Measurements from ENCODE around the gene ADAMTS14. TPM values are rescaled to one million over a fixed set of nuclear protein-coding genes. Genes with fewer than 3 reads are reported as not detected.

ADAMTS14 gene
- total and polyA plus RNA-seq, 12 donors, result under 0.01 to 1.2 (median 0.34) TPM; not detected in 3

DNA sequence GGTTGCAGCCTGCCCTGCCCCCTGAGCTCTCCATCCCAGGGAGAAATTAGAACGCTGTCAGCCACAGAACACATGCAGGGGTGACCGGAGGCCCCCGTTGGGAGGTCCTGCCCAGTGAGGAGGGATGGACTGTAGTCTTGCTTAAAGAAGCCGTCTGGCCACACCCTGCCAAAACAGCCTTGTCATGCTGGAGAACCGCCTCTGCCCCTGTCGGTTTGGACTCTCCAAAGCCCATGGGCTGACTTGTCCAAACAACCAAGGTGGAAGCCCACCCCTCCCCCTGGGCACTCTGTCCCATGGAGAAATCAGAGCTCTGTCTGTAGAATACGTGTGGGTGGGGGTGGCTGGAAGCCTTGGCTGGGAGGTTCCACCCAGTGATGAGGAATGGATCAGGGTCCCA, 125.5 kb downstream of the ADAMTS14 start:
- H3K4me1 ChIP-seq (replicated peaks in 1 of 2), result no peaks in the 10 kb centered on the region
- no peak overlapping the region for H3K27ac ChIP-seq
- TF ChIP-seq CTCF (IDR thresholded peaks at IDR 0.05), result no peak
- TF ChIP-seq POLR2A (IDR thresholded peaks at IDR 0.05), result no peak
- H3K27me3 ChIP-seq, result no peaks in the 10 kb centered on the region
- intact Hi-C loops (cut with DNase I), result no loop called here
- no peaks in the 10 kb centered on the region for H3K36me3 ChIP-seq (replicated peaks in 1 of 2)
- WGBS, 4 donors, result 76 to 77% (median 77%) methylated on average over 4 to 7 of the region's 7 CpGs; no CpG with 5 or more reads in 1 of the 4 donors
- no peaks in the 10 kb centered on the region for H3K9me3 ChIP-seq (replicated peaks in 1 of 3)
- H3K4me3 ChIP-seq, result no peak overlapping the region
- DNase-seq, result no peak

DNA sequence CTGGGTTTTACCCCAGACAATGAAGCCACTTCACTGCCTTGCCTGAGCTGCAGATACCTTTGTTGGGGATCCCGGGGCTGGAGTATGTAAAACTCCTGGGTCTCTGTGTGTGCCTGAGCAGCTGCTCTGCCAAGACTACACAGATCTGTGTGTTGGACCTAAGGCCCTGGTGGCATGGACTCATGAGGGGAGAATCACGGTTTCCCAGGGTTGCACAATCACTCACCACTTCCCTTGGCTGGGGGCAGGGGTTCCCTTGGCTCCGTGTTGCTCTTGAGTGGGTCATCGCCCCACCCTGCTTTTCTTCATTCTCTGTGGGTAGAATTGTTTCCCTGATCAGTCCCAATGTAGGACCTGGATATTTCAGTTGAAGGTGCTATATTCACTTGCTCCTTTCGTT, 126.8 kb downstream of the ADAMTS14 start:
- TF ChIP-seq POLR2A (IDR thresholded peaks at IDR 0.05) (no peak), CTCF (IDR thresholded peaks at IDR 0.05) (no peak)
- Histone ChIP-seq H3K9me3 (replicated peaks in 1 of 3) (no peaks in the 10 kb centered on the region), H3K27me3 (no peaks in the 10 kb centered on the region), H3K27ac (no peak overlapping the region), H3K4me3 (no peak overlapping the region), H3K36me3 (replicated peaks in 1 of 2) (no peaks in the 10 kb centered on the region), H3K4me1 (replicated peaks in 1 of 2) (no peaks in the 10 kb centered on the region)
- intact Hi-C loops (cut with DNase I), result no loop called here
- 62 to 71% (median 71%) methylated on average over 5 of the region's 5 CpGs for WGBS, 4 donors
- DNase-seq, result no peak

GRCh38 chr10:70801854-70802253, 129.5 kb downstream of the ADAMTS14 start:
- WGBS, 4 donors, result 81 to 91% (median 85%) methylated on average over 1 of the region's 1 CpG
- Histone ChIP-seq H3K4me1 (replicated peaks in 1 of 2) (no peaks in the 10 kb centered on the region), H3K27me3 (no peaks in the 10 kb centered on the region), H3K27ac (no peak overlapping the region), H3K9me3 (replicated peaks in 1 of 3) (no peaks in the 10 kb centered on the region), H3K4me3 (no peak overlapping the region), H3K36me3 (replicated peaks in 1 of 2) (no peaks in the 10 kb centered on the region)
- intact Hi-C loops (cut with DNase I), result no loop called here
- TF ChIP-seq POLR2A (IDR thresholded peaks at IDR 0.05) (no peak), CTCF (IDR thresholded peaks at IDR 0.05) (no peak)
- no peak for DNase-seq

DNA sequence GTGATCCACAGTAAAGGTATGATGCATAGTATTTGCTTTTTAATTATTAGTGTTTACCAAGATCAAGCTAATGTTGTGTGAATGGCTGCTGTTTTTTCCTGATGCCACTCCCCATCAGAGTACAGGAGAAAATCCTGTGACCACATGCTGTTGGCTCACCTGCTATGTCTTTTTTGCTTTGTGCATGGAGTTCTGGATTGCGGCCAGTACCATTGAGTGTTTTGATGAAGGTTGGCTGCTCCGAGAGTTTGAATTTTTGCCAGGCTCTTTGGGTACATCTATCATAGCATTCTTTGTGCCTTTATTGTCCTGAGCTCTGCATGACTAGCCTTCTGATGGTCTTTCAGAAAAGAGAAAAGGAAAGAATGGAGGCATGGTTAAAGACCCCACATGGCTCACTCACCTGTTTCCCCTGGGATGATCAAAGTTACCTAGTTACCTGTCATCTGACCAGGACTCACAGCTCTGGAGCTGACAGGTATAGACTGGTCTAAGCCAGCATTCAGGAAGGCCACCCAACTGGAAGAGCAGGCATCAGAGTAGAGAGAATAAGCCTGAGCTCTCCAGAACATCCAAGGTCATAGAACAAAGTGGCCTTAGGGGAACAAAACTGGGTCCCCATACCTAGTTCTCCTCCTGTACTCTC, 131.6 kb downstream of the ADAMTS14 start:
- H3K27me3 ChIP-seq, result no peaks in the 10 kb centered on the region
- H3K4me1 ChIP-seq (replicated peaks in 1 of 2), result no peaks in the 10 kb centered on the region
- TF ChIP-seq CTCF (IDR thresholded peaks at IDR 0.05), result no peak
- no peak for TF ChIP-seq POLR2A (IDR thresholded peaks at IDR 0.05)
- no peak overlapping the region for H3K4me3 ChIP-seq
- no peaks in the 10 kb centered on the region for H3K9me3 ChIP-seq (replicated peaks in 1 of 3)
- 51 to 63% (median 55%) methylated on average over 2 of the region's 2 CpGs for WGBS, 4 donors
- no peaks in the 10 kb centered on the region for H3K36me3 ChIP-seq (replicated peaks in 1 of 2)
- DNase-seq, result peak in 1 of 7 donors; percentile 16
- intact Hi-C loops (cut with DNase I), result no loop called here
- H3K27ac ChIP-seq, result no peak overlapping the region

All from adrenal gland (tissue), 12 donors.